Peyer's patch (tissue), 4 donors: ENCODE data around the gene ASPSCR1.
A peak's percentile ranks its signal among the peaks of the same experiment; 100 is the strongest.

Experiments used
- POLR2A ChIP-seq, 2 donors: fragments of 450-650 bp; IDR thresholded peaks; one replicate each; pipeline ENCODE4 v1.5.1; 2017; ENCODE audit warnings: antibody characterized with exemption in 2 of 2, mild to moderate bottlenecking in 2 of 2, moderate library complexity in 2 of 2
- TF ChIP-seq, protein P1 (sequence below), 6 experiments: fragments of 450-650 bp in 4 of 6; fragments of 200-600 bp in 2 of 6; sonication (generic) in 1 of 6; IDR thresholded peaks; one replicate each; pipeline ENCODE4 v1.5.1; 2017 to 2019; ENCODE audit warnings: antibody characterized with exemption in 6 of 6, mild to moderate bottlenecking in 3 of 6, moderate library complexity in 1 of 6

DNA sequence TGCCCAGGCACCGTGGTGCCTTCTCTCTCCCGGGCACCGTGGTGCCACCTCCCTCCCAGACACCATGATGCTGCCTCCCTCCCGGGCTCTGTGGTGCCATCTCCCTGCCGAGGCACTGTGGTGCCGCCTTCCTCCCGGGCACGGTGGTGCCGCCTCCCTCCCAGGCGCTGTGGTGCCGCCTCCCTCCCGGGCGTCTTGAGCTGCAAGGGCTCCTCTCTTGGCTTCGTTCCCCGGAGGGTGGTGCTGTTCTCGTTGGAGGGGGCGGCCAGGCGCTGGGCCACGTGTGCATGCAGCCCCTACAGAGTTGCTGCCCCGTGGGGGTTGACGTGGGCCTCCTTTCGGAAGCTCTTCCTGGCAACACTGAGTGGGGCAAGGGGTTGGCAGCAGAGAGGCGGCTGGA lies 37.0 kb downstream of the ASPSCR1 start:
- TF ChIP-seq, protein P1, sequence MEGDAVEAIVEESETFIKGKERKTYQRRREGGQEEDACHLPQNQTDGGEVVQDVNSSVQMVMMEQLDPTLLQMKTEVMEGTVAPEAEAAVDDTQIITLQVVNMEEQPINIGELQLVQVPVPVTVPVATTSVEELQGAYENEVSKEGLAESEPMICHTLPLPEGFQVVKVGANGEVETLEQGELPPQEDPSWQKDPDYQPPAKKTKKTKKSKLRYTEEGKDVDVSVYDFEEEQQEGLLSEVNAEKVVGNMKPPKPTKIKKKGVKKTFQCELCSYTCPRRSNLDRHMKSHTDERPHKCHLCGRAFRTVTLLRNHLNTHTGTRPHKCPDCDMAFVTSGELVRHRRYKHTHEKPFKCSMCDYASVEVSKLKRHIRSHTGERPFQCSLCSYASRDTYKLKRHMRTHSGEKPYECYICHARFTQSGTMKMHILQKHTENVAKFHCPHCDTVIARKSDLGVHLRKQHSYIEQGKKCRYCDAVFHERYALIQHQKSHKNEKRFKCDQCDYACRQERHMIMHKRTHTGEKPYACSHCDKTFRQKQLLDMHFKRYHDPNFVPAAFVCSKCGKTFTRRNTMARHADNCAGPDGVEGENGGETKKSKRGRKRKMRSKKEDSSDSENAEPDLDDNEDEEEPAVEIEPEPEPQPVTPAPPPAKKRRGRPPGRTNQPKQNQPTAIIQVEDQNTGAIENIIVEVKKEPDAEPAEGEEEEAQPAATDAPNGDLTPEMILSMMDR (IDR thresholded peaks at IDR 0.05): peak in 2 of 6 experiments; percentile 22 to 31
- no peak for TF ChIP-seq POLR2A (IDR thresholded peaks at IDR 0.05)
